ENCODE measurements around the gene MRPS24.

Gene MRPS24

DNA sequence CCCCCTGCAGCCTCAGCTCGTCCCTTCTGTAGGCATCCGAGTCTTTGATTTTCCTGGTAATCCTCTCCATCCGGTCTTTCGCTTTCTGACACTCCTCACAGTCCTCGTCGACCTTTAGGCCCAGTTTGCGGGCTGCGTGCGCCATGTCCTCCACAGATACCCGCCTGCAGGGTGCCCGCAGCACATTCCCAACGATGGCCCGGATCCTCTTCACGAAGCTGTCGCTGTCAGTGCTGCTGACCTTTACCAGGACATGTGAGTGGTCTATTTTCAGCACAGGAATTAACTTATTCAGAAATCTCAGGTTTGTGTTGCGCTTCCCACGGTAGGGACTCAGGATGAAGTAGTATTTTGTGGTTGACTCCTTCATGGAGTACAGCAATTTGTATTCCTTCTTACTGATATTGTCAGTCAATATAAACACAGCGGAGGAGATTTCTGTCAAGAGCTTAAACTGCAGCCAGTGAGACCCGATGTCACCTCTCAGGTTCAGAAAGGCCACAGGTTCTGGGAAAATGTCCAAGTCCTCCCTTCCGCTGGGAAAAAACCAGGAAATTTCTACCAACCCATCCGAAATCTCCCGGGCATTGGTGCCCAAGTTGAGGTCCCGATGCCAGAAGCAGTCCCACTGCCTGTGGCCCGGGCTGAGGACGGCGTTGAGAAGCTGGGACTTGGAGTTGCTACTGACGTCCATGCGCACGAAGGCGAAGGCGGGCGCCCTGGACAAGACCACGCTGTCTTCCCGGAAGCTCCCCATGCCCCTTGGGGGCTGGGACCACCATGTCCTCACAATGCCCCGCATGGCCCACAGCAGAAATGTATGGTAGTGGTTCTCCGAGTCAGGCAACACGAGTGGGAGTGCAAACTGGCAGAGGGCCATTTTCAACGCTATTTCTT is 8.9 kb upstream of the MRPS24 start:
- no peak for DNase-seq (ENCODE audit: low read depth, low spot score)

DNA sequence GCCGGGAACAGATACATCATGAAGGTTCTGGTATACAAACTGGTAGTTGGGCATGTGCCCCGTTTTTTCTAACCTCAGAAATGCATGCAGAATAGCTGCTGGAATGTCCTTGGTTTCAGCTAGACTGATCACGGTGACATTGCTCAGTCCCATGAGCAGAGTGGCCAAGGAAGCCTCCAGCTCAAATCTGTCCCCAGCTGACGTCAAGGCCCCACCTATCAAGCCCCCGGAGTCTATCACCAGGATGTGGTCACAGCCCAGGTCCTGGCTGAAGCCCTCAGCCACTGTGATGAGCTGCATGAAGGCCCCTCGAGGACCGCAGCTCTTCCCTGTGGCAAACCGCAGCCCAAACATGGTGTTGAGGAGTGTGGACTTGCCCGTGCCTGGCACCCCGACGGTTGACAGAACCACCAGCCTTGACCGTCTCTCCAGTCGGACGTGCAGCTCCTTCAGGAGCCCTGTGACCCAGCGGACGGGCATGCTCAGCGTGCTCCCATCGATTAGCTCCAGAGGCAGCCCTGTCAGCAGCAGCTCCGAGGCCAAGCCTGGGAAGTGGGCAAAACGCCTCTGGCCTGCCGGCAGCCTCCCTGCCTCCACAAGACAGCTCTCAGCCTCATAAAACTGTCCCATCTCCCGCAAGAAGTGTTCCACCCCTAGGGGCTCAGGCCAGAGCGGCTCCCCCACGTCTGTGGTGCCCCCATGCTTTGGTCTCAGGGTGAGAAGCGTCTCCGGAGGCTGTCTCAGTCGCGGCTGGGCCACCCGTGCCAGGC is 7.8 kb upstream of the MRPS24 start:
- DNase-seq (ENCODE audit: low read depth, low spot score) = no peak

- DNase-seq (ENCODE audit: low read depth, low spot score) = no peak
These were observed 6.9 kb upstream of the MRPS24 start for GRCh38 chr7:43876241-43876640.

GRCh38 chr7:43873300-43873699 is 4.0 kb upstream of the MRPS24 start:
- no peak for DNase-seq (ENCODE audit: low read depth, low spot score)

- DNase-seq (ENCODE audit: low read depth, low spot score) = peak; percentile 64
These were observed 3.2 kb upstream of the MRPS24 start for GRCh38 chr7:43872406-43873110.

- DNase-seq (ENCODE audit: low read depth, low spot score) = no peak
These were observed 1.7 kb upstream of the MRPS24 start for GRCh38 chr7:43871064-43871463.

- DNase-seq (ENCODE audit: low read depth, low spot score) = no peak
These were observed 999 bp upstream of the MRPS24 start for GRCh38 chr7:43870316-43870715.

DNA sequence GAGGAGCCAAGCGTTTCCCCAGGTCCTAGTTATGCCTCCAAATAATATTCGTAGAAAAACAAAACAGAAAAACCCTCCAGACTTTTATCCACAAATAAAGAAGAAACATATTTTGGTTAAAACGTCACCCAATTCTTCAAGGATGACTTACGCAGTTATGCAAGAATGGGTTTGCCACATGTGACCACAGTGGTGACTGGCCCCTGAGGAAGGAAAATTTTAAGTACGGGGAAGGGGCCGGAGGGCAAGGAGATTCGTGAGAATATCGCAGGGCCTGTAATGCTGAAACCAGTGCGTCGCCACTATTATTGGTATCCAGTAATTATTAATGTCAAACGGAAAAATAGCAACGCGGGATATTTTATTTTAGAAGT is 537 bp upstream of the MRPS24 start:
- DNase-seq (ENCODE audit: low read depth, low spot score) = peak; percentile 89

DNA sequence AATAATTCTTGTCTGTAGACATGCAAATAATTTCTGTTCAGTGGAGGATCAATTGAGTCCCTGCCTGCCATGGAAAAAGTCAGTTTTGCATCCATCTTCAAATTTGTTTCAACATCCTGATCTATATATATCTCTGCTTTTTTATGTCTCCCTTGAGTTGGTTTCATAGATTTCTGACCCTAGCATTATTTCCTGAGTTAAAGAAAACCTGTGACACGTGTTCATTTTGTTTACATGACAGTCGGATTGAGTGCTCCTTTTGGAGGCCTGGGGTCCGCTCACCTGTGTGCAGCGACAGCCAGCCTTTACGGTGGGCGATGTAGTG is 674 bp downstream of the MRPS24 start:
- no peak for DNase-seq (ENCODE audit: low read depth, low spot score)

GRCh38 chr7:43868181-43868580 is 1.1 kb downstream of the MRPS24 start:
- DNase-seq (ENCODE audit: low read depth, low spot score) = no peak

GRCh38 chr7:43865277-43865676 is 4.0 kb downstream of the MRPS24 start:
- no peak for DNase-seq (ENCODE audit: low read depth, low spot score)

DNA sequence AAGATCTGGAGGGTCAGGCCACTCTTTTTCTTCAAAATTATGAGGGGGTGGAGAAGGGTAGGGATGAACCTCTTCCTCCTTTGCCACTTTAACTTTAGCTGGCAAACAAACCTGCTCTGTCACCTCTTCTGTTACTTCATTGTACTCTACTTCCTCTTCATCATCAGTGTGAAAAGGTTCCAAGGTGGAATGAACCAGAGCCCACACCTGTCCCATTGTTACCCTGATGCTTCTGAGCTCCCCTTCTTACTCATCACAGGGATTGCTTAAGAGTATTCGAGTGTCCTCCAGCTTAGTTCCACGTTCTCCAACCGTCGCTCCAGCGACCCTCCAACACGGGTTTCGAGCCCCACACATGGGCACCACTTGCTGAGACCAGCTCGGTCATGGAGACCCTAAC is 5.2 kb downstream of the MRPS24 start:
- DNase-seq (ENCODE audit: low read depth, low spot score) = no peak

DNA sequence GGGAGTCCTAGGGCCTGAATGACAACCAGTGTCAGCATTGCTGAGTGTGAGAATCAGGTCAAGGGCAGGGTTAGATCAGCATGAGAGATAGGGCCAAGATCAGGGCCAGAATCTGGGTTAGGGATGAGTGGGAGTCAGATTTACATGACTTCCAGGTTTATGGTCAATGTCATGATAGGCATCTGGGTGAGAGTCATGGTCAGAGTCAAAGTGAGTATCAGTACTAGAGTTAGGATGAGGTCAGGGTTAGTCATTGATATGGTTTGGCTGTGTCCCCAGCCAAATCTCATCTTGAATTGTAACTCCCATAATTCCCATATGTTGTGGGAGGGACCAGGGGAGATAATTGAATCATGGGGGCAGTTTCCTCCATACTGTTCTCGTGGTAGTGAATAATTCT is 12.3 kb downstream of the MRPS24 start:
- no peak for DNase-seq (ENCODE audit: low read depth, low spot score)

DNA sequence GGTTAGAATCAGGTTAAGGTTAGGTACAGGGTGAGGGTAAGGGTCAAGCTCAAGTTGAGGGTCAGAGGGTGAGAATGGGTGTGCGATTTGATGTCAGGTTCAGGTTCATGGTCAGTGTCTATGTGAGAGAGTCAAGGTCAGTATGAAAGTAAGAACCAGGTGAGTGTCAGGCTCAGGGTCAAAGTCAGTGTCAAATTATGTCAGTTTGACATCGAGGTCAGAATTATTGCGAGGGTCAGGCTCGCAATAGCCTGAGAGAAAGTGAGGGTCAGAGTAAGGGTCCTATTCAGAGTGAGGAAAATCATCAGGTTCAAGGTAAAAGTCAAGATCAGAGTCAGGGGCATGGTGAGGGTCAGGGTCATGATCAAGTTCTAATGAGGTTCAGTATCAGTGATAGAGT is 13.0 kb downstream of the MRPS24 start:
- no peak for DNase-seq (ENCODE audit: low read depth, low spot score)

GRCh38 chr7:43855176-43855575 is 14.1 kb downstream of the MRPS24 start:
- DNase-seq (ENCODE audit: low read depth, low spot score) = no peak

DNA sequence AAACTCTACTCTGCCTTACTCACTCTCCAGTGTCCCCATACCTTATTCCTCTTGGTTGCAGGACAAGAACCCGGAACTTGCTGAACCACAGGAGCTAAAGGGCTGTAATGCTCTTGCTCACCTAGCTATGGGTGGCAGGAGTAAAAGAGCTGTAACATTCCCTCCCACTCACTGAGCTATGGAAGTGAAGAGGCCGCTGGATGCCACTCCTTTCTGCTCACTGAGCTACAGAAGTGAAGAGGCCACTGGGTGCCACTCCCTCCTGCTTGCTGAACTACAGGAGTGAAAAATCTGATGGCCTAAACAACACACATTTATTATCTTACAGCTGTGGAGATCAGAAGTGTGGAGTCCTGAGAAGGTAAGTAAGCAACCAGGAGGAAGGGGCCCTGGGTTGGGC is 17.5 kb downstream of the MRPS24 start:
- no peak for DNase-seq (ENCODE audit: low read depth, low spot score)

DNA sequence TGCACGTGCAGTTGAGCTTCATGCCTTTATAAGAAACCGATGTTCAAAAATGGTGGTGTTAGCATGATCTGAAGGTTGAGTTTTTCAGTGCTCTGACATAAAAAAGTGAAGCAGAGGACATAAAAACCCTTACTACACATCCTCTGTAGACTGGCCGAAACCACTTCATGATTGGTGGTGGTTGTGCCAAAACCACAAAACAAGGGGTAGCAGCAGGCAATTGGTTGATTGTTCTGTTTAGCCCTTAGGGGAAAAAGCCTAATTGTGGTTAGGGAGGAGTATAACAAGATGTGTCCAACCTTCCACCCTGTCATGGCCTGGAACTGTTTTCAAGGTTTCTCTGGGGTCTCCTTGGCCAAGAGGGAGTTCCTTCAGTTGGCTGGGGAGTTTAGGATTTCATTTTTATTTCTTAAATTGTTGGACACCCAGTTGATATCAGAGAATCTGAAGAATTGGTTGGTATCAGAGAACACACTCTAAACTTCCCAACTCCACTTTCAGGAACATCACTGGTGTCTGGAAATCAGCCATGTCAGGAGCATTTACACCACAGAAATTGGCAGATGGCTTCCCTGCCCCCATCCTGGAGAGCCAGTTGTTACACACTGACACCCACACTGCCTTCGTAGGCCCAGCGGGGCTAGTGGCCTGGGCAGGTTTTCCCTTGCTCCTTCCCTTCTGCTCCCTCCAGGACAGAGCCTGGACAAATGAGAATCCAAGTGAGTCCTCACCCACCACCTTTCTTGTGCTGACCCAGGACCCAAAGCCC is 18.8 kb downstream of the MRPS24 start:
- DNase-seq (ENCODE audit: low read depth, low spot score) = peak; percentile 12

DNA sequence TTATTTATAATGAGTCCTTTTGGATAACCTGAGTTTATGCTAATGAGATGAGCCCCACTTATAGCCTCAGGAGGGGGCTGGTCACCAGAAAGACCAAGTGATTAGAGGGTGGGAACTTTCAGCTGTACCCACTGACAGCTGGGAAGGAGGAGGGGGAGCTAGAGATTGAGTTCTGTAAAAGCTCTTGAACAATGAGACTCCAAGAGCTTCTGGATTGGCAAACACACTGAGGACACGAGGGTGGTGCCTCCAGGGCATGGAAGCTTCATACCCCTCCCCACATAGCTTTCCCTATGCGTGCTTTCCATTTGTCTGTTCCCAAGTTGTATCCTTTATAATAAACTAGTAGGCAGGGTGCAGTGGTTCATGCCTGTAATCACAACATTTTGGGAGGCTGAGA is 20.3 kb downstream of the MRPS24 start:
- DNase-seq (ENCODE audit: low read depth, low spot score) = no peak

DNA sequence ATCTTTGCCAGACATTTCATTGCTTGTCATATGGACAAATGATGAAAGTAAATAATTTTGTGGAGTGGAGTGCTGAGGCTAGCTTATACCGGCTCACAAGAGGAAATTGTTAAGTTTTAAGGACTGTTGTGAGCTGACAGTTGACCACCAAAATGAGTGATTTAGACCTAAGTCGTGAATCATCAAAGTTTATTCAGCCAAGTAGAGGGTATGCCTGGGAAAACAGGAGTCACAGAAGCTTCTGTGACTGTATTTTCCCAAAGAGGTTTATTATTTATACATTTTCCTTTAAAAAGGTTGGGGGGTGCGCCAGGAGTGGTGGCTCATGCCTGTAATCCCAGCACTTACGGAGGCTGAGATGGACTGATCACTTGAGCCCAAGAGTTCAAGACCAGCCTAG is 21.8 kb downstream of the MRPS24 start:
- peak; percentile 62 for DNase-seq (ENCODE audit: low read depth, low spot score)

DNA sequence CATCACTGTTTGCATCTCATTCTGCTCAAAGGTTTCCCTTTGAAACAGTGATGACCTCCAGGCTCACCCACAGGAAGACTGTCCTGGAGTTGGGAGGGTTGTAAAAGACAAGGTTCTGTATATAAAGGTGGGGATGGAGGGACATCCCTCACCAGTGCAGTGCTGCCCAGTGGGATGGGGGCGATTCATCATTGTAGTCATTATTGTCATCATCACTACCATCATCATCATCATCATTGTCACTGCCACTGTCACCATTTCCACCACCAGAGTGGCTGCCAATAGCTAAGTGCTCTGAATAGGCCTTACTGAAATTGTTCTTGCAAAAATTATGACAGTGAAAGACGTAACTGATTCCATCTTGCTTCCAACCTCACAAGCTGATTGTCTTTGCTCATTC is 24.7 kb downstream of the MRPS24 start:
- no peak for DNase-seq (ENCODE audit: low read depth, low spot score)

- no peak for DNase-seq (ENCODE audit: low read depth, low spot score)
These were observed 25.1 kb downstream of the MRPS24 start for GRCh38 chr7:43844257-43844656.

DNA sequence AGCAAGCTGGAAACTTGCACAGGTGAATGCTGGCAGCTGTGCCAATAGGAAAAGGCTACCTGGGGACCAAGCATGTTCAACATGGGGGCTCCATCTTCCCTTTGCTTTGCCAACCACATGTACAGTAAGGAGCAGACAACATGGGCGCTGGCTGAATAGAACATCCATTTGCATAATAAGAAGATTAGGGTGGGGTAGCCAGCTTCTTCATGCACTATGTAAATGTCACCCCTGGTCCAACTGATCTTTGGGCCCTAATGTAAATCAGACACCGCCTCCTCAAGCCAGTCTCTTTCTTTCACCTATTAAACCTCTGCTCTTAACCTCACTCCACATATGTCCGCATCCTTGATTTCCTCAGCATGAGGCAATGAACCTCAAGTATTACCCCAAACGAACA is 26.0 kb downstream of the MRPS24 start:
- DNase-seq (ENCODE audit: low read depth, low spot score) = no peak
